H4 (cell line): ENCODE measurements around the gene LTB4R. TPM values are rescaled to one million over a fixed set of nuclear protein-coding genes. Genes with fewer than 3 reads are reported as not detected.

Experiments used
- DNase-seq: peaks from one replicate; pipeline ENCODE4 v3.0.0-alpha.2; 2015; ENCODE audit warnings: low spot score
- total RNA-seq: library from RNA; depleted of rRNA; stranded (reverse); fragments of >200 nt; shearing (Covaris generic); gene quantifications from 2 replicates; pipeline ENCODE4 v1.2.3, GENCODE V29; 2014

Gene LTB4R
- total RNA-seq, 1 experiment from 2014 or later: 0.39 TPM

DNA sequence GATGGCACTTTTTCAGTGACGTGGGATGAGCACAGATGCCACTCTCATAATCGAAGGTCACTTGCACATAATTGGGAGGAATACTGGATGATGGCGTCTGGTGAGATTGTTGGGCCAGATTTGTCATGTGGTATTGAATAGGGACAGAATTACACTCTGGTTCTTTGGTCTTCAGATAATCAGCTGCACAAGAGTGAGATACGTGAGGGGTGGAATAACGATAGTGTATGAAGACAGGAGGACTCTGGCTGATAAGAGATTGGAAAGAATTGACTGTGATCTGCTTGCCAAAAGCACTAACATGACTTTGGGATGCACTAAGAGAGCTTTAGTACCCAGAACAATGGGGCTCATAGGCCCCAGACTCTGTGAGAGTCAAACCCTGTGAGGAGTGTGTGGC is 32.9 kb upstream of the LTB4R start:
- DNase-seq: no peak

DNA sequence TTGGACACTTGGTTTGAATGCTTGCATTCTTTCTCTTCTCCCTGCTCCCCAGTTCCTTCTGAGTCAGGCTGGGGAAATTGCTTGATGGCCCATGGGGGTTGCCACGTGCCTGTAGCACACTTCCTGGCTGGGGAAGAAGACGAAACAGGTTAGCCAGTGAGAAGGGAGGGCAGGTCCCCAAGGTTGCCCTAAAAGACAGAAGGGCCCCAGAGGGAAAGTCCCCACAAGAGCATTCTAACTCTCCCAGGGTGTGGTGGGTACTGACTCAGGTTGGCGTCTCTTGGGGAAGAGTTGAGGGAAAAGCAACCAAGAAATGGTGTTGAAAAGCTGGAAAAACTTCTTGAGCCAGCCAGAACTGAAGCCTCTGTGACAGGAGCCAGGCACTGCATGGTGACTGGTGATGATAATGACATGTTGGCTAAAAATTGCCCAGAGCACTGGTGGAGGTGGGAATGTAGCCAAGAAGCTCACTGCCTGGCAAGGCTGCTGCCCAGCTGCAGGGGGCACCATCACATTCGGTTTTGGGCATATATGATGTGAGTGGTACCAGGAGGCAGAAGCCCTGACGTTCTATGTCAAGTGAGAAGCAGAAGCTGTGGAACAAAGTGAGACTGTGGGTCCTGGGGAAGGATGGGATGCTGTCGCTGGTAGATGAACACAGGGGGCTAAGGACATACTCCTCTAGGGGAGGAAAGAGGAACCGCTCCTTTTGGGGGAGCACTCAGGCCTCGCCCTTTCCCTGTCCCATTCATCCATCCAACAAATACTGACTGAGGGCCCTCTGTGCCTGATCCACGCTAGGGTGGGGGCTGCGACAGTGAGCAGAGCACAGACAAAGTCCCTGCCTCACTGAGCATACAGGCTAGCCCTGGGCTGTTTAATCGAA is 31.8 kb upstream of the LTB4R start:
- DNase-seq: peak; percentile 34

DNA sequence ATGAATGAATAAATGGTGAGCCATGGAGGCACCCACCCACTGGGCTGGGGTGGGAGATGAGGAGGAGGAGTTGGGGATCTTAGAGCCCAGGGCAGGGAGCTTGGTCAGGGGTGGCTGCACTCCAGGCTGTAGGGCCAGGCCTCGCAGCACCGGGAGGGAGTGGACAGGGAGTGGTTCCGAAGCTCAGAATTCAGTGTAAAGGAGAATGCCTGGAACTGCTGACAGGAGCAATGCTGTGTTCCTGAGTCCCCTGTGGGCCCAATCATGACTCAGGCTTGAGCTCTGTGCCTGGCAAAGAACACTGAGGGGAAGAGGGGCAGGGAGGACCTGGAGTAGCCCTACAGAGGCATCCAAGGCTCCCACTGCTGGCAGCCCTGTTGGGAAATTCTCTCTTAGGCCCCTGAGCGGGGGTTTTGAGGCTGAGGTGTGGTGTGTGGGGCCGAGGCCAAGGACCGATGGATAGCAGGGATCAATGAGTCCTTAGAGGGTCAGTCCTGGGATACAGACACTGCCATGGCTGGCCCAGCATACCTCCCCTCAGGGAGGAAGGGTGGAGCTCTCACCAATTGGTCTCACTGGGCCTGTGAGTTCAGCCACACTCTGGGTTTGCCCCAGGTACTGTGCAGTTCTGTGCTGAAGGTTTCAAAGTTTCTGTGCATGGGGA is 30.4 kb upstream of the LTB4R start:
- no peak for DNase-seq

DNA sequence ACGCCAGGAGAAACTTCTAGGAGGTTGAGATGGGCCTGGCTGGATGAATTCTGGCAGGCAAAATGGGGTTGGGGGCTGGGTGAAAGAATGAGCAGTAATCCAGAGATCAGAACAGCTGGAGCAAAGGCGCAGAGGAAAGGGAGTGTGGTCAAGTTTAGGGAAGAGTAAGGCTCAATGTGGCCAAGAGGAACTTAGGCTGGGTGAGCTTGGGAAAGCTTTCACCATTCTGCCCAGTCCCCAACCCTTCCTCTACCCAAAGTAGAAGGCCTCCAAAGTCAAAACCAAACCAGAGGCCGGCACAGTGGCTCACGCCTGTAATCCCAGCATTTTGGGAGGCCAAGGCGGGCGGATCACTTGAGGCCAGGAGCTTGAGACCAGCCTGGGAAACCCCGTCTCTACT is 29.7 kb upstream of the LTB4R start:
- DNase-seq: no peak

DNA sequence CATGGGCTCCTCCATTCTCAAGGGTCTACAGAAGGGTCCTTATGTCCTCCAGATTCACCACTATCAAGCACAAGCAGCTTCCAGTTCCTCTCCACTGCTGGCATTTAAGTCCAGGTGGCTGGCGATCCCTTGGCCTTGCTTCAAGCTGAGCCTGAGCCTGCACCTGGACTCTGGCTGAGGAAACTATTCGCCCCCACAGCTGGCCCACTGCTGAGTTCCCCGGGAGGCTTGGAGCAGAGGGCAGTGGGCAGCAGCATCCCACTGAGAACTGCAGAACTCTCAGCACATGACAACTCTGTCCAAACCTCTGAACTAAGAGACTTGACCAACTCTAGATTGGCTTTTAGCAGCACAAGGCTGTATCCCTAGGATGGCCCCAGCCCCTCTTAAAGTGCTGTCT is 28.6 kb upstream of the LTB4R start:
- no peak for DNase-seq

DNA sequence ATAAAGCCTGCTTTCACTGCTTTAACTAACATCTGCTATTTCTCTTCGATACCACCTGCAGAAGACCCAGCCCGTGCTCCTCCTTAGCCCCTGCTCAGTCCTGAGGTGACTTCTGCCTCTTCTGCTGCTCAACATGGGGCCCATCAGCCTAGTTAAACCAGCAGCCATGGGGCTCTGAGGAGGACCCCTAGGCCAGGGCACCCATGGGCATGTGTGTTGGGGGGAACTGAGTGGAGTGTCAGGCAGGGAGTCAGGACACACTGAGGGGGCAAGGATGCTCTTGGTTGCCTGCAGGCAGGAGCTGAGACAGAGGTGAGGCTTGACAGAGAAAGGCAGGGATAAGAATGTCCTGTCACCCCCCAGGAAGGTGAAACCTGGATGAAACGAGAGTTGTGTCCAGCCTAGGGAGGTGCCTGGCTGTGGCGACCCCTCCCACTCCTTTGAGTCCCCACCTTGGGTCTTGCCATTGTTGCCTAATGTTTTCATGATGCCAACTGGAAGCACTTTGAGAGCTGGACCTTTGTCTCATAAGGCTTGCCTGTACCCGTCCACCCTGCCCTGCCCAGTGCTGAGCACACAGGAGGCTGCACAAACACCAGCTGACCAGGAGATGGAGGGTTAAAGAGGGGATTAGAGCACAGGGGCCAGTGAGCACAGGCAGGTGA is 27.4 kb upstream of the LTB4R start:
- DNase-seq: no peak

DNA sequence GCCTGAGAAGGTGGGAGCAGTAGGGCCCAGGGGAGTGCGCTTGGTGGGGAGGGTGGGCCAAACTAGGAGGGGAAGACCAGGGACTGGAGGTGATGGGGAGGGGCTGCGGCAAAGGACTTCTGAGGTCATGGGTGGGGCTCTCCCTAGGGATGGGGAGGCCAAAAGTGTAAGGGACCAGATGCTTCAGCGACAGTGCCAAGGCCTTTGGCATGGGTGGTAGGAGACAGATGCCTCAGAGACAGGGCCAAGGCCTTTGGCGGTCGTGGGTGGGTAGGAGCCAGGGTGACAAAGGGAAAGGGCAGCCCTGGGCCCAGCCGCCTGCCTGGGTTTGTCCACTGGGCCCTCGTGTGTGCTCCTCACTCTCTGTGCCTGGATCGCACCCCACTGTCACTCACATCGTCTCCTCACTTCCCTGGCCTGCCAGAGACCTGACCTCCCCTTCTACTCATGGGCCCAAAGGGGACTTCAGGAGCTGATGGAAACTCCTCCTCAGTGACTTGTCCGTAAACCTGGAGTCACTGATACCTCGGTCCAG is 26.7 kb upstream of the LTB4R start:
- no peak for DNase-seq

DNA sequence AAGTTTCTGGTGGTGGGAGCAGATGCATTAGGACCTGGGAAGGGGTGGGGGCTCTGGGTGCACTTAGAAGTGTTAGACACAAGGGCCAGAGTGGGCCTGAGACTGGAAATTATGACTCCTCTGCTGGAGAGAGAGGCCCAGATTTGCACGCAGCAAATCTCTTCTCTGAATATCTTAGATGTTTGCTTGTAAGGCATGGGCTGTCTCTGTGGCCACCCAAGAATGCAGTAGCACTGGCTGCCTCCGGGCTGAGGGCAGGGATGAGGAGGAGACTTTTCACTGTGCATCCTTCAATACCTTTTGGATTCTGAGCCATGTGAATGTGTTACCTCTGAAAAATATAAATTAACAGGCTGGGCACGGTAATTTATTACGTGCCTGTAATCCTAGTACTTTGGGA is 26.0 kb upstream of the LTB4R start:
- DNase-seq: no peak

DNA sequence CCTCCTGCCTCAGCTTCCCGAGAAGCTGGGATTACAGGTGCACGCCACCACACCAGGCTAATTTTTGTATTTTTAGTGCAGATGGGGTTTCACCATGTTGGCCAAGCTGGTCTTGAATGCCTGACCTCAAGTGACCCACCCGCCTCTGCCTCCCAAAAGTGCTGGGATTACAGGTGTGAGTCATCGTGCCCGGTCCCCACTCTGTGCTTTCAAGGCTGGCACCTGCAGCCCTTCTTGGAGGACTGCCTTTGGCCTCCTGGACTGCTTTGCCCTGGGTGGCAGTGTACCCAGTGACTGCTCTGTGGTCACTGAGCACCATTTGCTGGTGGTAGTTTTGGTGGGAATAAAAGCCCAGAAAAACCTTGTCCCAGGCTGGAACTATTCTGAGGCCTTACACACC is 24.3 kb upstream of the LTB4R start:
- DNase-seq: no peak

DNA sequence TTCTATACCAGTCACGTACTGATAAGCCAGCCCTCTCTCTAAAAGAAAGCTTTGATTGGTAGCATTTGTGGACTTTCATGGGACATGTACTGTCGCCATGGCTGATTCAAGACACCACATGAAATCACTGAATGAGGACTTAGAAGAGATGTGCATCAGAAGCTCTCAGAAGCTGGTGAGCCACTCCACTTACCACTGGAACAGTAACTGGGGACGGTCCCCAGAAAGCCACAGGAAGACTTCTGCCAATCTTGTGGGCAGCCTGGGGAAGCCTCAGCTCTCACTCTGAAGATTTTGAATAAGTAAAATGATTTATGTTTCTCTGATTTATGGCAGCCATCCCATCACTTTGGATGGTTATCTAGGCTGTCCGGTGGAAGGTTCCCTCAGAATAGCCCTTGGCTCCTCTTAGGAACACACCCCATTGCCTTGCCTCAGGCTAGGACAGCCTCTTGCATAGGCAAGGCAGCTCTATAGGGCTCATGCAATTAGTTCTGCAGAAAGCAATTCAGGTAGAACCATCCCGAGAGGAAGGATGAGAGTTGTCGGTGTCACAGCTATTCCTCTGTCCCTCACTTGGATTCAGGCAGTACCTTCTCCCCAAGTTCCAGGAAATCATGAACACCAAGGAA is 21.5 kb upstream of the LTB4R start:
- DNase-seq: no peak

DNA sequence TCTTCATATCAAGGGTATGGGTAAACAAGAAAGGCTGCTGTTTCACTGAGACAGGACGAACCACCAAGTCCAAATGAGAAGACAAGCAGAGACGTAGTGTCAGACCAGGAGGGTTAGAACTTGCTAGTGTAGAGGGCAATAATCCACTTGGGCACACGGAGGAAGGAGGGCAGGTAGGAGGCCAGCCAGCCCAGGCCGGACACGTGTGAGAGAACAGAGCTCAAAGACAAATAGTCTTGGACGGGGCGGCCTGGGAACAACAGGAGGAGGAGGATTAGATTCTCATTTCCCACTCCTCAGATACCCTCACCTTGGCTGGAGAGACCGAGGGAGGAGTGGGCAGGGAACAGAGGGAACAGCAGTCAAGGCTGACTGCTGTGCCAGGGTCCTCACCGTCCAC is 20.6 kb upstream of the LTB4R start:
- DNase-seq: no peak

DNA sequence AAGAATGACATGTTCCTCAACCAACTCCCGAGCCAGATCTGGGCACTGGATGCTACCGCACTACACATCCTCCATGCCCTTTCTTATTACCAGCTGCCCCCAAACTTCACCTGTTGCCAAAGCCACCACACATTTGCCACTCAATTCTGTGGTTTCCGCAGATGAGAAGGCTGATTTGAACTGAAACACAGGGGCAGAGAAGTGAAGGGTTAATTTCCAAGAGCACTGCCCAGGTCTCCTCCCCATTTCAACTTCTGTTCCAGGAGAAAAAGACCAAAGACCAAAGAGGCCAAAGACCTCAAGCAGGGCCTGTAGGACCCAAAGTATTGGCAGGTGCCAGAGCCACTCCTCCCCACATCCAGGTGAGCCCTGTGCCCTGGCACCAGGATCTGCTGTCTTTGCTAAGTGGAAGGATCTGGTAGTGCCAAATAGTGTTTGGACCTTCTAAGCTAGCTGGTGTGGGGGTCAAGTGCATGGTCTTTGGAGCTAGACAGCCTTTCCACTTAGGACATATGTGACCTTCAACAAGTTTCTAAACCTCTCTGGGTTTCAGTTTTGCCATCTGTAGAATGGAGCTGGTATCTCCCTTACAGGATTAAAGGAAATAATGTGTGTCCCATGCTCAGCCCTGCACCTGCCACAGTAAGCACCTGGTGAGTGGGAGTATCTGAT is 19.7 kb upstream of the LTB4R start:
- DNase-seq: no peak

DNA sequence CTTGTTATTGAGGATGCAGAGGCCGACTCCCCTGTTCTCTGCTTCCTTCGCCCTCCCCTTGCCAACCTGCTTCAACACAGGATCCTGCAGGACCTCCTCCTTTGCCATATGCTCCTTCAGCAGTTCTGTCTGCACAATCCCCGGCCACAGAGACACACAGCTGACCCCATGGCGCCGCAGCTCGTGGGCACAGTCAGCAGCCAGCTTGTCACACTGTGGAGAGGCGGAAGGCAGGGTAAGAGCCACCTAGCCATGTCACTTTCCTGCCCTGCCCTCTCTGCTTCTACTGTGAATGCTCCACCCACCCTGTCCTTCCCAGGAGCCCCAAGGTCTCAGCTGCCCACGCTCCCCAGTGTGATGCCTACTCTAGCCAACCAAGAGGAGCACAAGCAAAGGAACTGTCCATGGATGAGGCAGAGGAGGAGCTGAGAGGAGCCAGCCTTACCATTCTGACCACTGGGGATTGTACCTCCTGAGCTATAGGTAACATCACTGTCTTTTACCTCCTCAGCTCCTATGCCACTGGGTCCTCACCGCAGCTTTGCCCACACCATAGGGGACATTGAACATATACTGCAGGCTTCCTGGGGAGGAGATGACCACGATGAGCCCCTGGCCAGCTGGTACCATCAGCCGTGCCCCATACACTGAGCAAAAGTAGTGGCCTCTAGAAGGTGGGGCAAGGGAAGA is 19.0 kb upstream of the LTB4R start:
- DNase-seq: no peak

DNA sequence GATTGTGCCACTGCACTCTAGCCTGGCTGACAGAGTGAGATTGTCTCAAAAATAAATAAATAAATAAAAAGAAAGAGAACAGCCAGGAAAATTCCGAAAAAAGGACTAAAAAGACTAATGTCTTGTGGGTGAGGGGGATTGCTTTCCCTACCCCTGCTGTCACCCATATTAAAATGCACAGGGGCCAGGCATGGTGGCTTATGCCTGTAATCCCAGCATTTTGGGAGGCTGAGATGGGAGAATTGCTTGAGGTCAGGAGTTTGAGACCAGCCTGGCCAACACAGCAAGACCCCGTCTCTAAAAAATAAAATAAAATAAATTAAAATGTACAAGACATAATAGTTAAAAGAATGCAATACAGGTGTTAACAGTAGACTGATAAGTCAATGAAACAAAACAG is 17.8 kb upstream of the LTB4R start:
- DNase-seq: no peak

DNA sequence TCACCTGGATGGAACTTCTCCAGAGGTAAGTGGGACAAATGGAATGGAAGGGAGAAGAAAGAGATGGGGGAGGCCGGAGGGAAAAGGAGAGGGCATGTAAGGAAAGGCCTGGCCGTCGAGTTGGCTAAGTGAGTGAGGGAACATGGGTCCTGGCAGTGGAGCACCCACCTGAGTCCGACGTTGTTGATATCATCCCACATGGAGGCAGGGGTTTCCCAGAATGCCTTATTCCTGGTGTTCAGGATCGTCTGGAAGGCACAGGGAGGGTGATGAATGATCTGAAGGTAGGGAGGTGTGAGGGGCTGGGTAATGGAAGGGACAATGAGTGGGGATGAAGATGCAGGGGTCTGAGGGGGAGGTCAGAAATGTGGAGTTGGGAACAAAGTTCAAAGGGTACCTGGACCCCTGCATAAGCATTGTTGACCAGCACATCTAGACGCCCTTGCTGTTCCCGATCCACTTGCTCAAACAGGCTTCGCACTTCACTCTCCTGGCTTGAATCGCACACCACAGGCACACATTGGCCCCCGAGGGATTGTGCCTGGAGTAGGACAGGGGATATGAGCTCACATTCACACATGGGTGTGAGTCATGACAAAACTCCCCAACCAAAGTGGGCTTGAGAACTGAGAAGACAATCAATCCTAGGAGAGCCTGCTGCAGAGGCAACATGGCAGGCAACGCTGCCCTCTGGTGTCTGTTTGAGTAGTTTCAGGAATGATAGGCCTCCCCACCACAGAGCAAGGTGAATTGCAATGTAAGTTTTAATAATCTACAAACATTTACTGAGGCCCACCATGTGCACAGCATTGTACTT is 14.8 kb upstream of the LTB4R start:
- peak; percentile 76 for DNase-seq

DNA sequence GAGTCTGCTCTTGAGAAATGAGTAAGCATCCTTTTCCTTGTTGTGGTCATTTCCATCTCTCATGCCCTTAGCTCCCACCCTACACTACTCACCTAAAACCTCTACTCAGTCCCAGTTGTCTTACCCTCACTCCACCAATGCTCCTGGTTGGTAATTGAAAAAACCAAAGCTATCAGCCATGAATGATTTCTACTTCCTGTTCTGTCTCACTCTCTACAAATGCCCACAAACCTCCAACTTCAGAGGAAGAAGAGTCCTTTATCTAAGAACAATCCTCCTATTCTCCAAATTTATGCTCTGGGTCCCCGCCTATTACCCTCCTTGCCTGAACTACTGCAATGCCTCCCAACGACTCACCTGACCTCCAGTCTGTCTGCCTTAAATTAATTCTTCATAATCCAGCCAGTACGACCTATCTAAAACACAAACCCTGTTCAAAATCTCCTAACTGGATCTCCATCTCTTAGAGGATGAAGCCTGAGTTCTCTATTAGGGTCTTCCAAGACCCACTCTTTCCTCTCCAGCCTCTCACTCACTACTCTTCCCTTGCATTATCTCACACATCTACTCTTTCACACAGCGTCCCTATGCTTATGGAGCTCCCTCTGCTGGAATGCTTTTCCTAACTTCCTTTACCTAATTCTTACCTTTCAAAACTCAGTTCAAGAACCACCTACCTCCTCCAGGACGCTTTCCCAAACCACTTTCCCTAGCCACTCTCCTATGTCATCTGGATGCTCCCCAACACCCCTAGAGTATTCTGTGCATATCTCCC is 13.9 kb upstream of the LTB4R start:
- DNase-seq: peak; percentile 44

DNA sequence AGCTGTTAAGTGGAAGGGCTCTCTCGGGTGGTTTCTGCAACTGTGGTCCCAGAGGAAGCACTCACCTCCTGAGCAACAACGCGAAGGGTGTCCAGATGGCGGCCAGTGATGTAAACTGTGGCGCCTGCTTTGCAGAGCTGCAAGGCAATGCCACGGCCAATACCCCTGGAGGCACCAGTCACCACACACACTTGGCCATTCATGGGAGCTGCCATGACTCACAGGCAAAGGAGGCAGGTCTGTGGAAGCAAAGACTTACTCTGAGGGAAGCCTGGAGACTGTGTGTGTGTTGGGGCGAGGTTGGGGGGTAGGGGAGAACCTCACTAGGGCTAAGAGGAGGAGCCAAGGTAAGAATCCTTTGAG is 12.4 kb upstream of the LTB4R start:
- DNase-seq: peak; percentile 57

DNA sequence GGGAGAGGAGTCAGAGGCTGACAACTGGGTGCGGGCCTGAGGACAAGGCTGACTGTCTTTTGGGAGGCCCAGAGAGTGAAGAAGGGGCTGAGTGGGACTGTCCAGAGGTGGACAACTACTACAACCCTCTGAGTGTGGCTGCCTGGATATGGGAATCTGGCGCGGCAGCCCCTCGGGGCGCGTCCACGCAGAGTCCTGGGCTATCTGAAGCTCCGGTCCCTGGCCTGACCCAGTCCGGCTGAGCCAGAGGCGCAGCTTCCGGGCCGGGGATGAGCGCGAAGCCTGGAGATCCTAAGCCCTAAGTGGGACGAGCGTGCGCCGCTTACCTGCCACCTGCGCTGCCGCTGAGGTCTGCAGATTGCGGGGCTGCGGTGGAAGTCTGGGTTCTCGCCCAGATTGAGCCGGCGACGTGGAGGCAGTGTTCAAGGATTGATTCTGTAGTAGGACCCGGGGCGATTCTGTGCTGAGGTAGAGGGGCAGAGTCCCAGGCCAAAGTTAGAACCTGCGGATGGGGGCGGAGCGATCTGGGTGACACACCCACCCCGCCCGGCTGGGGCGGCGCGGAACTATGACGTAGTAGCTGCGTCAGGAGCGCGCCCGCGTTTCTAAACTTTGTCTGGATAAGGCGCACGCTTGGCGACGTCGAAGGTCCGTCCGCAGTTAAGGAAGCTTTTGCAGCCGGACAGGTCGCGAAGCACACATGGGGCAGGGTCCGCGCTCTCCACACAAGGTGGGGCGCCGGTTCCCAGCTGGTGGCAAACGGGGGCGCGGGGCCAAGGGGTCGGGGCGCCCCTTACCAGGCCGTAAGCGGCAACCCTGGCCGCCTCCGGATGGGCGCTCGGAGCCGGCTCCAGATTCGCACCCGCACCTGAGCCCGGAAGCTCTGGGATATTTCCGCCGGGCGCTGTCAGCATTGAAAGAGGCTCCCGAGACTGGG is 11.8 kb upstream of the LTB4R start, which contains the start of the genes DHRS1 and NOP9:
Gene DHRS1, minus strand, starts transcription at position 526 of the 937 bp plus-strand sequence. CDS start 674 bp downstream, outside the sequence.
Gene NOP9, plus strand, starts transcription at position 596 of the 937 bp plus-strand sequence. Its CDS starts 105 bp downstream, at position 701.
- peak; percentile 78 for DNase-seq
